Measurements from ENCODE around the gene MAP3K12. TPM values are rescaled to one million over a fixed set of nuclear protein-coding genes. Genes with fewer than 3 reads are reported as not detected.
"Not testable (repeated sequence)": the region's sequence is repeated elsewhere in the genome, so short reads cannot be mapped to it uniquely, and the experiment has no call there.

Gene MAP3K12
- total RNA-seq, 1 donor from 2014 or later = 13.5 TPM

- Mint-ChIP-seq H3K36me3 (ENCODE audit: low read depth) (peaks cover 7% of the 10 kb centered on the region), H3K4me3 (peak overlapping the region; percentile 94), H3K27me3 (no peaks in the 10 kb centered on the region), H3K9me3 (no peaks in the 10 kb centered on the region), H3K27ac (peak overlapping the region; percentile 73), H3K4me1 (peaks cover 28% of the 10 kb centered on the region)
- intact Hi-C loops (cut with micrococcal nuclease) = no loop called here
- DNase-seq = no peak
These were observed 7.1 kb downstream of the MAP3K12 start for GRCh38 chr12:53492188-53492587.

DNA sequence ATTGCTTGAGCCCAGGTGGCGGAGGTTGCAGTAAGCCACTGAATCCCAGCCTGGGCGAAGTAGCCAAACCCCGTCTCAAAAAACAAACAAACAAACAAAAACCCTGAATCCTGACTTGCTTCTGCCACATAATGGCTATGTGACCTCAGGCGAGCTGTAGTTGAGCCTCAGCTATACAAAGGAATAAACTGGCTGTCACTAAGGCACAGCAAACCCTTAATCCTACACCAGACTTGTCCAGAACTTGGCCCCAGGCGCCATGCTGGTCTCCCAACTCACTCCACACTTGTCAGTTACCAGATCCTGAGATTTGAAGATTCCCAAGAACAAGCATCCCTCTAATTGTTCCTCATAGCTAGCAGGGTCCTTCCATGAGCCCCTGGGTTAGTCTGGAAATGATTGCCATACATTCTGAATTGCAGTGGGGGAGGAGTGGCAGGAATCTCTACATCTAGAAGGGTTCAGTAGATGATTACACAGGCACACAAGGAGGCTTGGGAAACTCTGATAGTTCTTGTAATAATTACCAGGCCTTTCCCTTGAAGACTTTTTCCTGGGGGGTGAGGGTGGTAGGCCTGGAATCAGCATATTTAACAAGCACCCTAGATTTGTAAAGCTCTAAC is 9.9 kb downstream of the MAP3K12 start:
- H3K4me3 Mint-ChIP-seq = no peak overlapping the region
- peak overlapping the region; percentile 11 for H3K27ac Mint-ChIP-seq
- H3K36me3 Mint-ChIP-seq (ENCODE audit: low read depth) = peaks cover 24% of the 10 kb centered on the region
- H3K27me3 Mint-ChIP-seq = no peaks in the 10 kb centered on the region
- DNase-seq = no peak
- H3K9me3 Mint-ChIP-seq = no peaks in the 10 kb centered on the region
- peaks cover 21% of the 10 kb centered on the region for H3K4me1 Mint-ChIP-seq
- intact Hi-C loops (cut with micrococcal nuclease) = no loop called here

GRCh38 chr12:53486736-53487487 is 12.3 kb downstream of the MAP3K12 start:
- DNase-seq = no peak
- intact Hi-C loops (cut with micrococcal nuclease) = no loop called here
- peaks cover 37% of the 10 kb centered on the region for H3K36me3 Mint-ChIP-seq (ENCODE audit: low read depth)
- H3K4me1 Mint-ChIP-seq = peaks cover 3% of the 10 kb centered on the region
- H3K9me3 Mint-ChIP-seq = no peaks in the 10 kb centered on the region
- no peaks in the 10 kb centered on the region for H3K27me3 Mint-ChIP-seq
- H3K27ac Mint-ChIP-seq = no peak overlapping the region
- H3K4me3 Mint-ChIP-seq = no peak overlapping the region

DNA sequence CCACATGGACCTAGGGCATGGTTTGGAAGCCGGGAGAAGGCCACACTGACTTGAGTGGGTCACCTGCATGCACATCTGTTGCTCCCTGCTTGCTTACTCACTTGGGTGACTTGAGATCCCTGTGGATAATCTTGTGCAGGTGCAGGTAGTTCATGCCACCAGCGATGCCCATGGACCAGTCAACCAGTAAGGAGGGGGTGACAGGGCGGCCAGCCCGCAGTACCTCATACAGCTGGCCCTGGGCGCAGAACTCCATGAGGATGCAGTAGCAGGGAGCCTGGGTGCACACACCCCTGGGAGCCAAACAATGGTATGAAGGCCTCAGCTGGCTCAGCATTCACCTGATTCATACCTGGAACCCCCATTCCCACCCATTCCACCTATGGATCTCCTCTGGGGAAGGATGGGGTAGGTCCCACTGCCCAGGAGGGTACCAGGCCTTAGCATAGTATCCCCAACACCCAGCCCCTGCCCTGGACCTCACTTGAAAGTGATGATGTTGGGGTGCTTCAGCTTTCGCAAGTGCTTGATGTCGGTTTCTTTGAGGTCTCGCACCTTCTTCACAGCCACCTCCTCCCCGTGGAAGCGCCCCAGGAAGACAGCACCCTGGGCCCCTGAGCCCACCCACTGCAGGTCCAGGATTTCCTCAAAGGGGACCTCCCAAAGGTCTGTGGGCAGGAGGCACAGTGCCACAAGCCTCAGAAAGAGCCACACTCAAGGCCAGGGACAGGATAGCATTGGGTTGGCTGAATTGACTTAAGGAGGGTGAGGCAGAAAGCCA is 13.1 kb downstream of the MAP3K12 start:
- Mint-ChIP-seq H3K9me3 (no peaks in the 10 kb centered on the region), H3K4me3 (no peak overlapping the region), H3K27me3 (no peaks in the 10 kb centered on the region), H3K4me1 (peaks cover 3% of the 10 kb centered on the region), H3K36me3 (ENCODE audit: low read depth) (peaks cover 40% of the 10 kb centered on the region), H3K27ac (no peak overlapping the region)
- intact Hi-C loops (cut with micrococcal nuclease) = no loop called here
- DNase-seq = no peak

GRCh38 chr12:53484686-53485575 is 14.3 kb downstream of the MAP3K12 start:
- Mint-ChIP-seq H3K4me1 (peaks cover 3% of the 10 kb centered on the region), H3K27me3 (no peaks in the 10 kb centered on the region), H3K36me3 (ENCODE audit: low read depth) (peaks cover 47% of the 10 kb centered on the region), H3K9me3 (no peaks in the 10 kb centered on the region), H3K27ac (no peak overlapping the region), H3K4me3 (no peak overlapping the region)
- intact Hi-C loops (cut with micrococcal nuclease) = no loop called here
- no peak for DNase-seq

GRCh38 chr12:53483979-53484377 is 15.3 kb downstream of the MAP3K12 start:
- Mint-ChIP-seq H3K36me3 (ENCODE audit: low read depth) (peaks cover 56% of the 10 kb centered on the region), H3K4me1 (peaks cover 3% of the 10 kb centered on the region), H3K27me3 (no peaks in the 10 kb centered on the region), H3K4me3 (no peak overlapping the region), H3K27ac (peak overlapping the region; percentile 9), H3K9me3 (no peaks in the 10 kb centered on the region)
- intact Hi-C loops (cut with micrococcal nuclease) = no loop called here
- DNase-seq = no peak

- H3K27ac Mint-ChIP-seq = no peak overlapping the region
- intact Hi-C loops (cut with micrococcal nuclease) = no loop called here
- no peaks in the 10 kb centered on the region for H3K9me3 Mint-ChIP-seq
- H3K36me3 Mint-ChIP-seq (ENCODE audit: low read depth) = peaks cover 62% of the 10 kb centered on the region
- no peaks in the 10 kb centered on the region for H3K27me3 Mint-ChIP-seq
- peaks cover 3% of the 10 kb centered on the region for H3K4me1 Mint-ChIP-seq
- DNase-seq = no peak
- no peak overlapping the region for H3K4me3 Mint-ChIP-seq
These were observed 15.9 kb downstream of the MAP3K12 start for GRCh38 chr12:53483225-53483978.

DNA sequence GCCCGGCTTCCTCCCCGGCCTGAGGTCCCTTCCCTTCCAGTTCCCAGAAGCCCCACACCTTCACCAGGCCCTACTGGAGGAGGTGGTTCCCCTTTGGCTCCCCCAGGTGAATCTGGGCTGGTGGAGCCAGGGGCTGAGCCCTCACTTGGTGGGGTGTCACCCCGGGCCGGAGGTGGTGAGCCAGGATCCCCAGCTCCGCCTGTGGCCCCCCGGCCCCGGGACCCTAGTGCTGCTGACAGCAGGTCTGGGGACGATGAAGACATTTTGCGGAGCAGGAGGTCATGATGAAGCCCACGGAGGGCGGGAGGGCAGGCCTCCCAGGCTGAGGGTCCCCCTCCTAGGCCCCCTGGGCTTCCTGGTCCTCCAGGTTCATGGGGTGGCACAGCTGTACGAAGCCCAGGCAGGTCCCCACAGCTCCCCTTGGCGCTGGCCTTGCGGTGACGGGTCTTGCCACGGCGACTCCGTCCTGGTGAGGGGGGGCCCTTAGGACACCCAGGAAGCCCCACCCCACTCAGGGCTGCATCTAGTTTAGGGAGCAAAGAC is 16.6 kb downstream of the MAP3K12 start:
- DNase-seq = no peak
- H3K36me3 Mint-ChIP-seq (ENCODE audit: low read depth) = peaks cover 63% of the 10 kb centered on the region
- no peak overlapping the region for H3K4me3 Mint-ChIP-seq
- no peak overlapping the region for H3K27ac Mint-ChIP-seq
- no peaks in the 10 kb centered on the region for H3K9me3 Mint-ChIP-seq
- peaks cover 3% of the 10 kb centered on the region for H3K4me1 Mint-ChIP-seq
- intact Hi-C loops (cut with micrococcal nuclease) = no loop called here
- H3K27me3 Mint-ChIP-seq = no peaks in the 10 kb centered on the region

DNA sequence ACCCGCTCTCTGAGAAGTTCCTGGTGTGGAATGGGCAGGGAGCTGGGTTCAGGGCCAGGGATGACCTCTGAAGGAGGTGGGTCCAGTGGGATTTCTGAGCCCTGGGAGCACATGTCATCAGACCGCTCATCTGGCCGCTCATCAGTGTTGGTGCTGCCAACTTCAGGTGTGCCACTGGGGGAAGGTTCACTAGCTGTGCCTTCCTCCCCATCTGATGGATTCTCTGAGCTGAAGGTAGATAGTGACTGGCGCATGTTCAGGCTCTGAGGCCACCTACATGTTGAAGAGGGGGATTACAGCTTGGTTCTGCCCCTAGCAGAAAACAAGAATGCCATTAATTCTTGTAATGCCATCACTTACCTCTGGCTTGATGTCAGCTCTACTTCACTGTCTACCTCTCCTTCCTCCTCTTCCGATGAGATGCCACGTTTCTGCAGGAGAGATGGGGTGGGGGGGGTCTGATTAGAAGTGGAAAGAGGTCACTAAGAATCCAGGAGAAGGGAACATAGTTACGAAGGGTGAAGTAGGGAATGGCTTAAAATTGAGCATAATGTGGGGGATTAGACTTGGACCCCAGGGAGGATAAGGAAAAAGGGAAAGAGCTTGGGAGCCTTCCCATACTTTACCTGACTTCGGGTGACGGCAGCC is 17.2 kb downstream of the MAP3K12 start:
- no peak overlapping the region for H3K4me3 Mint-ChIP-seq
- peak overlapping the region; percentile 20 for H3K27ac Mint-ChIP-seq
- no peaks in the 10 kb centered on the region for H3K27me3 Mint-ChIP-seq
- no peaks in the 10 kb centered on the region for H3K4me1 Mint-ChIP-seq
- peaks cover 63% of the 10 kb centered on the region for H3K36me3 Mint-ChIP-seq (ENCODE audit: low read depth)
- no peaks in the 10 kb centered on the region for H3K9me3 Mint-ChIP-seq
- DNase-seq = no peak
- intact Hi-C loops (cut with micrococcal nuclease) = no loop called here

GRCh38 chr12:53481458-53481857 is 17.8 kb downstream of the MAP3K12 start:
- H3K9me3 Mint-ChIP-seq; H3K27me3 Mint-ChIP-seq; H3K4me3 Mint-ChIP-seq; DNase-seq; intact Hi-C loops (cut with micrococcal nuclease); H3K4me1 Mint-ChIP-seq; H3K27ac Mint-ChIP-seq: not testable (repeated sequence)
- peaks cover 67% of the 10 kb centered on the region for H3K36me3 Mint-ChIP-seq (ENCODE audit: low read depth)

DNA sequence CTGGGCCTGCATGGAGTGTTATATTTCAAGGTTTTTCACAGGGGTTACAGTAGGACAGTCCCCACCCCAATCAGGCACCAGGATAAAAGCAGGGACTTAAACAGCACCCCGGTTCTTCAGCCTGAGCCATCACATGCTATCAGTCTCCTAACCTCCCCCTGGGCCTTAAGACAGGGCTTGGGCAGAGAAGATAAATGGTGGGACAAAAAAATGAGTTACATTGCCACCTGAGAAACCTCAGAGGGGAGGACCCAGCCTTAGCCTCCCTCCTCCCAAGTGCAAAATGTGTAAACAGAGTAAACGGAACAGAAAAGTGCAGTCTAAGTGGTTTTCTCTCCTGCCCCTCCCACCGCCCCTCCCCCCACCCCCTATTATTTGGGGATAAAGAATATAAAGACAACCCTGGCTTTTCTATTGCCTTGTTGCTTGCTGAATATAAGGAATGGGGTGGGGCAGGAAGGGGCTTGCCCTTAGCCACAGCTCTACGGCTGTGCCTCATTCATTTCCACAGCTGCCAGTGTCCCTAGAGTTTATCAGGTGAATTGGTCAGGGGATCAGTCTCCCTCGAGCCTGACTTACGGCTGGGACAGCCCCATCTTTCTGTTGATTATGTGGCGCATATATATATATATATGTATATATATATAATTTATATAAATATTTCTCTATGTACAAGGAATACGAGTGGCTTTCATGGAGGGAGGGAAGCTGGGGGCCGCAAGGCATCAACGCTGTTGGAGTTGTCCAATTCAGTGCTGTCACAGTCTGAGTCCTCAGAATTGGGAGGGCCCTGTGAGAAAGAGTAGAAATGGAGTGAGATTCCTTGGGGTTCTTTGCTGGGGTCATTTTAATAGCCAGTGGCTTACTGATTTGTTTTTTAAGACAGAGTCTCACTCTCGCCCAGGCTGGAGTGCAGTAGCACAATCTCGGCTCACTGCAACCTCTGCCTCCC is 18.5 kb downstream of the MAP3K12 start:
- DNase-seq = no peak
- no peak overlapping the region for H3K4me3 Mint-ChIP-seq
- H3K27me3 Mint-ChIP-seq = no peaks in the 10 kb centered on the region
- H3K4me1 Mint-ChIP-seq = peaks cover 4% of the 10 kb centered on the region
- H3K9me3 Mint-ChIP-seq = no peaks in the 10 kb centered on the region
- intact Hi-C loops (cut with micrococcal nuclease) = no loop called here
- no peak overlapping the region for H3K27ac Mint-ChIP-seq
- peaks cover 71% of the 10 kb centered on the region for H3K36me3 Mint-ChIP-seq (ENCODE audit: low read depth)
